Fibroblast of lung (primary cell): Measurements from ENCODE around the gene EPC2.

Source experiments
- EZH2 ChIP-seq: IDR thresholded peaks from 2 replicates; pipeline ENCODE4 v1.5.1; 2012; ENCODE audit warnings: low read length, control low read depth, mild to moderate bottlenecking; ENCODE audit errors: missing control alignments
- TF ChIP-seq, protein P1 (sequence below), 2 donors: IDR thresholded peaks in 1 of 2; conservative IDR thresholded peaks in 1 of 2; 1 replicate in 1 of 2; 2 replicates in 1 of 2; pipeline ENCODE4 v1.5.1; 2011 to 2012; ENCODE audit warnings: low read length in 2 of 2, control low read depth in 1 of 2, inconsistent platforms in 1 of 2, low read depth in 1 of 2, mild to moderate bottlenecking in 1 of 2

DNA sequence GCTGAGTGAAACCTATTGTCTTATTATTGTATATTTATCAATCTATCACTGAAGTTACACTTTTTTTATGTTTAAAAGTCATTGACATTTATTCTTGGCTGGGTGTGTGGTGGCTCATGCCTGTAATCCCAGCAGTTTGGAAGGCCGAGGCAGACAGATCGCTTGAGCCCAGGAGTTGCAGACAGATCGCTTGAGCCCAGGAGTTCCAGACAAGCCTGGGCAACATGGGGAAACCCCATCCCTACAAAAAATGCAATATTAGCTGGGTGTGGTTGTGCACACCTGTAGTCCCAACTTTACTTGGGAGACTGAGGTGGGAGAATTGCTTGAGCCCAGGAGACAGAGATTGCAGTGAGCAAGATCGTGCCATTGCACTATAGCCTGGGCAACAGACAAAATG, 97.8 kb downstream of the EPC2 start:
- TF ChIP-seq, protein P1, sequence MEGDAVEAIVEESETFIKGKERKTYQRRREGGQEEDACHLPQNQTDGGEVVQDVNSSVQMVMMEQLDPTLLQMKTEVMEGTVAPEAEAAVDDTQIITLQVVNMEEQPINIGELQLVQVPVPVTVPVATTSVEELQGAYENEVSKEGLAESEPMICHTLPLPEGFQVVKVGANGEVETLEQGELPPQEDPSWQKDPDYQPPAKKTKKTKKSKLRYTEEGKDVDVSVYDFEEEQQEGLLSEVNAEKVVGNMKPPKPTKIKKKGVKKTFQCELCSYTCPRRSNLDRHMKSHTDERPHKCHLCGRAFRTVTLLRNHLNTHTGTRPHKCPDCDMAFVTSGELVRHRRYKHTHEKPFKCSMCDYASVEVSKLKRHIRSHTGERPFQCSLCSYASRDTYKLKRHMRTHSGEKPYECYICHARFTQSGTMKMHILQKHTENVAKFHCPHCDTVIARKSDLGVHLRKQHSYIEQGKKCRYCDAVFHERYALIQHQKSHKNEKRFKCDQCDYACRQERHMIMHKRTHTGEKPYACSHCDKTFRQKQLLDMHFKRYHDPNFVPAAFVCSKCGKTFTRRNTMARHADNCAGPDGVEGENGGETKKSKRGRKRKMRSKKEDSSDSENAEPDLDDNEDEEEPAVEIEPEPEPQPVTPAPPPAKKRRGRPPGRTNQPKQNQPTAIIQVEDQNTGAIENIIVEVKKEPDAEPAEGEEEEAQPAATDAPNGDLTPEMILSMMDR (conservative IDR thresholded peaks at IDR 0.05 in 1 of 2, IDR thresholded peaks at IDR 0.05 in 1 of 2; ENCODE audit: low read depth in 1 of 2, low read length in 2 of 2) = no peak
- no peak for TF ChIP-seq EZH2
